Spleen (tissue), 11 donors: Measurements from ENCODE around the gene HOXC10. TPM values are rescaled to one million over a fixed set of nuclear protein-coding genes. Genes with fewer than 3 reads are reported as not detected.

Experiments used
- DNase-seq: peaks from one replicate; pipeline ENCODE4 v3.0.0-alpha.2; 2020
- H3K27ac ChIP-seq, 8 donors: fragments of 200-600 bp; sonication (generic) in 7 of 8; 1 replicate in 4 of 8; 2 replicates in 4 of 8; pipeline versions ENCODE4 v1.5.0 to v1.8.0; 2016 to 2021; ENCODE audit warnings: inconsistent platforms in 4 of 8, mild to moderate bottlenecking in 4 of 8, moderate library complexity in 1 of 8
- H3K27me3 ChIP-seq, 7 donors: fragments of 200-600 bp; sonication (generic) in 6 of 7; replicated peaks in 1 of 7; 1 replicate in 4 of 7; 2 replicates in 3 of 7; pipeline versions ENCODE4 v1.5.0 to v1.8.0; 2016 to 2021; ENCODE audit warnings: inconsistent platforms in 3 of 7, mild to moderate bottlenecking in 1 of 7
- H3K36me3 ChIP-seq, 6 donors: fragments of 200-600 bp; sonication (generic) in 5 of 6; 1 replicate in 4 of 6; 2 replicates in 2 of 6; pipeline versions ENCODE4 v1.5.0 to v1.8.0; 2016 to 2021; ENCODE audit warnings: inconsistent platforms in 2 of 6
- H3K4me1 ChIP-seq, 6 donors: fragments of 200-600 bp; sonication (generic) in 5 of 6; 1 replicate in 3 of 6; 2 replicates in 3 of 6; pipeline versions ENCODE4 v1.5.0 to v1.8.0; 2016 to 2021; ENCODE audit warnings: inconsistent platforms in 3 of 6
- H3K4me3 ChIP-seq, 8 donors: fragments of 200-600 bp; sonication (generic) in 7 of 8; 1 replicate in 4 of 8; 2 replicates in 4 of 8; pipeline versions ENCODE4 v1.5.0 to v1.8.0; 2016 to 2021; ENCODE audit warnings: inconsistent platforms in 4 of 8, mild to moderate bottlenecking in 4 of 8, moderate library complexity in 2 of 8
- H3K9me3 ChIP-seq, 8 donors: fragments of 200-600 bp; sonication (generic) in 7 of 8; 1 replicate in 4 of 8; 2 replicates in 4 of 8; pipeline versions ENCODE4 v1.5.0 to v1.8.0; 2016 to 2021; ENCODE audit warnings: inconsistent platforms in 4 of 8
- POLR2A ChIP-seq, 3 donors: fragments of 450-650 bp; IDR thresholded peaks; one replicate each; pipeline ENCODE4 v1.5.1; 2017; ENCODE audit warnings: antibody characterized with exemption in 3 of 3, mild to moderate bottlenecking in 1 of 3
- POLR2AphosphoS5 ChIP-seq, 3 donors: sonication (generic); formaldehyde crosslinking; IDR thresholded peaks; one replicate each; pipeline ENCODE4 v1.5.1; 2017; ENCODE audit warnings: antibody characterized with exemption in 3 of 3
- WGBS, 5 donors: extraction: QIAGEN DNeasy Blood & Tissue Kit in 3 of 5; methylation state at CpG; one replicate each; pipeline versions ENCODE4 v1.1.5 to v1.1.7; 2013 to 2018; 5-methylcytosine and 5-hydroxymethylcytosine counted together
- intact Hi-C: fragments of 100-400 bp; cut with DNase I; formaldehyde crosslinking; loops from one replicate; pipeline ENCODE4 v1.15.0; 2023; ENCODE audit warnings: low total_unique reads
- polyA plus RNA-seq, 3 donors: library from polyadenylated mRNA; stranded (reverse); fragments of 200-250 nt; gene quantifications; one replicate each; pipeline ENCODE4 v1.2.1, GENCODE V29; 2013
- total RNA-seq, 7 donors: library from RNA; depleted of rRNA in 3 of 7; stranded (reverse); fragments of >200 nt in 3 of 7; fragmentation: NEBNext Ultra II Directional in 4 of 7; extraction: Animal tissue kit (Norgen Biotek cat#: 25700) in 4 of 7; gene quantifications; one replicate each; pipeline versions ENCODE4 v1.1.0 to v1.2.1, GENCODE V29; 2016 to 2021
- TF ChIP-seq, protein P1 (sequence below), 11 experiments: fragments of 200-600 bp in 7 of 11; fragments of 450-650 bp in 4 of 11; sonication (generic) in 4 of 11; IDR thresholded peaks in 8 of 11; conservative IDR thresholded peaks in 3 of 11; 1 replicate in 7 of 11; 2 replicates in 4 of 11; pipeline versions ENCODE4 v1.4.0 to v1.8.0; 2016 to 2021; ENCODE audit warnings: antibody characterized with exemption in 11 of 11, inconsistent platforms in 4 of 11, mild to moderate bottlenecking in 1 of 11
- donor health status: healthy with polysubstance abuse.
- donor health status: DM: no; HTN: no; CAD: no; lungs with moderate emphysema.
- donor health status: DM: no; HTN: no; CAD: no.
- donor health status: Bipolar disorder and iron deficiency.
- donor health status: healthy.
- donor health status: DM: no; HTN: no; CAD: no.
- donor health status: DM: yes; HTN: yes; CAD: no.

The HOXC10 gene
- total and polyA plus RNA-seq, 10 donors, result not detected

DNA sequence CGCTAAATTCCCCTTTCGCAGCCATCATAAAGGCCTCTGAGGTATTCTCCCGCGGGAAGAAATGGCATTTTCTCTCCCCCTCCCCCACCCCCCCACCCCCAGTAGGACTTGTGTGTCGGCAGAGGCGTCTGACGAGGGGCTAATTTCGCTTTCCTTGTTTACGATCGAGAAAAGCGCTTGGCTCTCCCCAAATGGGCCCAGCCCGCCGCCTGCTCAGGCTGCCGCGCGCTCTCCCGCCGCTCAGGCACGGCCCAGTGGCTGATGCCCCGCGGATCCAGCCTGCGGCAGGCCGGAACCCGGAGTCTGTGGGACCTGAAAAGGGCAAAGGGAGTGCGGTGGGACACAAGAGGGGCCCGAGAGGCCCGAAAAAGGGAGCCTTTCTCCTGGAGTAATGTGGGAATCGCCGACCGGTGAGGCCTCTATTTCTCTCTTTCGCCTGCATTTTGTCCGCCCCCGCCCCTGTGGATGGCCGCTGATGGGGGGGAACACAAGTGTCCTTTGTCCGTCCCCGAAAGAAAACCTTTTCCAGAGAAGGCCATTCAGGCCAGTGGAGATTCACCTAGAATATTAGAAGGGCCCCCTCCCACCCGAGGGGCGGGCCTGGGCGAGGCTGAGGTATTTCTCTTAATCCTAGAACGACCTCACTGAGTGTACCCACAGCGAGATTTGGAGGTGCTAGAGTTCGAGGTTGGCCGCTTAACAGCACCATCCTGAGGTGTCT is 34.3 kb downstream of the HOXC10 start:
- 22 to 56% (median 33%) methylated on average over 41 to 43 of the region's 43 CpGs for WGBS, 5 donors
- intact Hi-C loops, result no loop called here
- Histone ChIP-seq H3K27ac (no peak overlapping the region), H3K36me3 (no peaks in the 10 kb centered on the region), H3K9me3 (no peaks in the 10 kb centered on the region), H3K4me3 (peak overlapping the region in 1 of 8 donors; percentile 71), H3K4me1 (peaks cover 7 to 50% (median 37%) of the 10 kb centered on the region in 6 donors), H3K27me3 (peaks cover 9 to 100% (median 85%) of the 10 kb centered on the region in 7 donors)
- TF ChIP-seq POLR2AphosphoS5 (IDR thresholded peaks at IDR 0.05) (no peak), POLR2A (IDR thresholded peaks at IDR 0.05) (no peak)
- TF ChIP-seq, protein P1, sequence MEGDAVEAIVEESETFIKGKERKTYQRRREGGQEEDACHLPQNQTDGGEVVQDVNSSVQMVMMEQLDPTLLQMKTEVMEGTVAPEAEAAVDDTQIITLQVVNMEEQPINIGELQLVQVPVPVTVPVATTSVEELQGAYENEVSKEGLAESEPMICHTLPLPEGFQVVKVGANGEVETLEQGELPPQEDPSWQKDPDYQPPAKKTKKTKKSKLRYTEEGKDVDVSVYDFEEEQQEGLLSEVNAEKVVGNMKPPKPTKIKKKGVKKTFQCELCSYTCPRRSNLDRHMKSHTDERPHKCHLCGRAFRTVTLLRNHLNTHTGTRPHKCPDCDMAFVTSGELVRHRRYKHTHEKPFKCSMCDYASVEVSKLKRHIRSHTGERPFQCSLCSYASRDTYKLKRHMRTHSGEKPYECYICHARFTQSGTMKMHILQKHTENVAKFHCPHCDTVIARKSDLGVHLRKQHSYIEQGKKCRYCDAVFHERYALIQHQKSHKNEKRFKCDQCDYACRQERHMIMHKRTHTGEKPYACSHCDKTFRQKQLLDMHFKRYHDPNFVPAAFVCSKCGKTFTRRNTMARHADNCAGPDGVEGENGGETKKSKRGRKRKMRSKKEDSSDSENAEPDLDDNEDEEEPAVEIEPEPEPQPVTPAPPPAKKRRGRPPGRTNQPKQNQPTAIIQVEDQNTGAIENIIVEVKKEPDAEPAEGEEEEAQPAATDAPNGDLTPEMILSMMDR (IDR thresholded peaks at IDR 0.05 in 8 of 11, conservative IDR thresholded peaks at IDR 0.05 in 3 of 11), result no peak
- DNase-seq, result no peak

GRCh38 chr12:54019924-54020590 is 35.1 kb downstream of the HOXC10 start:
- peaks cover 7 to 100% (median 82%) of the 10 kb centered on the region in 7 donors for H3K27me3 ChIP-seq
- H3K36me3 ChIP-seq, result no peaks in the 10 kb centered on the region
- no peak for DNase-seq
- H3K9me3 ChIP-seq, result no peaks in the 10 kb centered on the region
- 30 to 49% (median 42%) methylated on average over 10 of the region's 10 CpGs for WGBS, 5 donors
- intact Hi-C loops, result no loop called here
- H3K4me1 ChIP-seq, result peaks cover 7 to 42% (median 32%) of the 10 kb centered on the region in 6 donors
- H3K4me3 ChIP-seq, result no peak overlapping the region
- TF ChIP-seq, protein P1 (IDR thresholded peaks at IDR 0.05 in 8 of 11, conservative IDR thresholded peaks at IDR 0.05 in 3 of 11), result no peak
- TF ChIP-seq POLR2A (IDR thresholded peaks at IDR 0.05) (no peak), POLR2AphosphoS5 (IDR thresholded peaks at IDR 0.05) (no peak)
- H3K27ac ChIP-seq, result no peak overlapping the region

DNA sequence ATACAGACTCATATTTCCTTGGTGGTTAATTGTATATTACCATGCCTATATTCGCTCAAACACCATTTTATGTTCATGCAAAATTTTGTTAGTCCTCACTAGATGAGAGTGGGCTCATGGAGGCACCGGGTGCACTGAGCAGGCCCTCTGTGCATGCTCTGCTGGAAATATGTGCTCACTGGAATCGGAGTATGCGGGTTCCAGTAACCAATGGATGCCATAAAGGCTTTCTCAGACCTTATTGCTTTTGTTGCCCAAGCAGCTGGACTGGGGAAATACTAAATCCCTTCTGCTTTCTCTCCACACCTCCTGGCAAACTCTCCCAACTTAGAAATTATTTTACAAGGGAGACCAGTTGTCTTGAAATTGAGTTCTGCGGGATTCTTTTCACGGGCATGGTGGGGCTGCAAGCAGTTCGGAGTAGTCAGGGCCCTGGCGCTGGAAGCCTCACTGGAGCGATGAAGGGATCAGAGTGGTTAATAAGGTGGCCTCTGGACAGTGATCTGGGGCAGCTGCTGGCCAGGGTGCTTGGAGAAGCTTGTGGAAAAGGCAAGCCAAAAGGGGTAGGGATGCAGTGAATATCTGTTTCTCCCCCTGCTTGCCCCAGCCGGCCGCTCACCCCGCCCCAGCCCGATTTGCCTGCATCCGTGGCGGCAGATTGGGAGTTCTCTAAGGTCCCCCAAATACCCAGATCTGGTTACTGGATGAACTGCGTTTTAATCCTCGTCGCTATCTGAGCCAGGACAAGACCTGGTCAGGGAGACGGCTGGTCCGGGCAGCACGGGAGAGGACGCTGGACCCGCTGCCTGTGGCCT is 35.9 kb downstream of the HOXC10 start:
- H3K4me3 ChIP-seq, result no peak overlapping the region
- peaks cover 7 to 41% (median 32%) of the 10 kb centered on the region in 6 donors for H3K4me1 ChIP-seq
- peaks cover 4 to 100% (median 78%) of the 10 kb centered on the region in 7 donors for H3K27me3 ChIP-seq
- TF ChIP-seq POLR2A (IDR thresholded peaks at IDR 0.05) (no peak), POLR2AphosphoS5 (IDR thresholded peaks at IDR 0.05) (no peak)
- TF ChIP-seq, protein P1 (IDR thresholded peaks at IDR 0.05 in 8 of 11, conservative IDR thresholded peaks at IDR 0.05 in 3 of 11), result no peak
- intact Hi-C loops, result no loop called here
- 52 to 64% (median 62%) methylated on average over 21 to 23 of the region's 23 CpGs for WGBS, 5 donors
- H3K36me3 ChIP-seq, result no peaks in the 10 kb centered on the region
- DNase-seq, result no peak
- no peak overlapping the region for H3K27ac ChIP-seq
- no peaks in the 10 kb centered on the region for H3K9me3 ChIP-seq
